Heart left ventricle (tissue), 16 donors: ENCODE measurements around the gene DMWD. TPM values are rescaled to one million over a fixed set of nuclear protein-coding genes. Genes with fewer than 3 reads are reported as not detected.

Experiments used
- ATAC-seq, 4 donors: fragments of 200-7000 bp; cut with Tn5 transposase; one replicate each; pipeline ENCODE4 v1.9.1; 2020 to 2022; ENCODE audit warnings: moderate library complexity in 4 of 4, mild to moderate bottlenecking in 3 of 4, moderate number of reproducible peaks in 1 of 4
- DNase-seq, 5 donors: peaks; one replicate each; pipeline ENCODE4 v3.0.0-alpha.2; 2020
- H3K27ac ChIP-seq, 12 donors: fragments of 200-600 bp; sonication (generic) in 4 of 12; one replicate each; pipeline versions ENCODE4 v1.5.0 to v1.8.0; 2016 to 2022; ENCODE audit warnings: mild to moderate bottlenecking in 2 of 12
- H3K27me3 ChIP-seq, 9 donors: fragments of 200-600 bp; sonication (generic) in 2 of 9; one replicate each; pipeline versions ENCODE4 v1.5.1 to v1.8.0; 2016 to 2022; ENCODE audit warnings: mild to moderate bottlenecking in 3 of 9
- H3K36me3 ChIP-seq, 9 donors: fragments of 200-600 bp; sonication (generic) in 2 of 9; one replicate each; pipeline versions ENCODE4 v1.5.0 to v1.8.0; 2018 to 2022; ENCODE audit warnings: mild to moderate bottlenecking in 2 of 9
- H3K4me1 ChIP-seq, 12 donors: fragments of 200-600 bp; sonication (generic) in 4 of 12; one replicate each; pipeline versions ENCODE4 v1.5.0 to v1.8.0; 2016 to 2022; ENCODE audit warnings: mild to moderate bottlenecking in 3 of 12
- H3K4me3 ChIP-seq, 12 donors: fragments of 200-600 bp; sonication (generic) in 4 of 12; one replicate each; pipeline versions ENCODE4 v1.5.0 to v1.8.0; 2017 to 2022; ENCODE audit warnings: mild to moderate bottlenecking in 9 of 12, moderate library complexity in 4 of 12
- H3K9me3 ChIP-seq, 12 donors: fragments of 200-600 bp; sonication (generic) in 4 of 12; one replicate each; pipeline versions ENCODE4 v1.5.0 to v1.8.0; 2016 to 2022; ENCODE audit warnings: mild to moderate bottlenecking in 1 of 12
- CTCF ChIP-seq, 12 donors: fragments of 200-600 bp; sonication (generic) in 4 of 12; IDR thresholded peaks; one replicate each; pipeline versions ENCODE4 v1.5.0 to v1.8.0; 2018 to 2022; ENCODE audit warnings: antibody characterized with exemption in 12 of 12, mild to moderate bottlenecking in 5 of 12
- POLR2A ChIP-seq, 2 donors: fragments of 450-650 bp; IDR thresholded peaks; one replicate each; pipeline ENCODE4 v1.6.1; 2017; ENCODE audit warnings: antibody characterized with exemption in 2 of 2, mild to moderate bottlenecking in 2 of 2, moderate library complexity in 2 of 2
- WGBS, 4 donors: extraction: QIAGEN DNeasy Blood & Tissue Kit in 2 of 4; methylation state at CpG; one replicate each; pipeline versions ENCODE4 v1.1.5 to v1.1.7; 2013 to 2018; 5-methylcytosine and 5-hydroxymethylcytosine counted together
- intact Hi-C, 10 donors: fragments of 100-400 bp; cut with DNase I; formaldehyde crosslinking; loops; one replicate each; pipeline versions ENCODE4 v1.11.1 to v1.14.2; 2022
- polyA plus RNA-seq, 2 donors: library from polyadenylated mRNA; stranded (reverse); fragments of 200-250 nt; gene quantifications; one replicate each; pipeline ENCODE4 v1.2.3, GENCODE V29; 2013
- total RNA-seq, 9 donors: library from RNA; depleted of rRNA in 2 of 9; stranded (reverse); fragments of >200 nt in 2 of 9; fragmentation: NEBNext Ultra II Directional in 3 of 9; extraction: Animal tissue kit (Norgen Biotek cat#: 25700) in 3 of 9; gene quantifications; one replicate each; pipeline versions ENCODE4 v1.1.0 to v1.2.4, GENCODE V29; 2016 to 2023
- donor health status: ischemic (EF 13 %, LVEDD 7.1; RV severe dilation, severe dysfunction).
- donor health status: healthy with polysubstance abuse.
- donor health status: DM: no; HTN: yes; CAD: no.
- donor health status: DM: no; HTN: no; CAD: no.
- donor health status: ischemic (EF 25% LVEDD 6.9; RV normal size, moderate dysfunction).
- donor health status: ischemic (EF 25% LVEDD 5.7; RV mildly dilated, moderate dysfunction).
- donor health status: healthy.
- donor health status: DM: yes; HTN: yes; CAD: no.
- donor health status: ischemic (EF 35%, LVEDD 5.7; RV mildly dilated, moderate dysfunction).
- donor health status: nonischemic (EF 11% LVEDD 7.7; RV severe dilation, severe dysfunction).
- donor health status: DM: yes; HTN: yes; CAD: no.
- donor health status: PGD.
- donor health status: ischemic (EF 29% LVEDD 5.4; RV normal size, mild dysfunction).
- donor health status: nonischemic (EF 23%, LVEDD 6.1; RV moderate dilation, normal function).

The DMWD gene
- total and polyA plus RNA-seq, 11 donors: 41.8 to 109 (median 67.3) TPM

DNA sequence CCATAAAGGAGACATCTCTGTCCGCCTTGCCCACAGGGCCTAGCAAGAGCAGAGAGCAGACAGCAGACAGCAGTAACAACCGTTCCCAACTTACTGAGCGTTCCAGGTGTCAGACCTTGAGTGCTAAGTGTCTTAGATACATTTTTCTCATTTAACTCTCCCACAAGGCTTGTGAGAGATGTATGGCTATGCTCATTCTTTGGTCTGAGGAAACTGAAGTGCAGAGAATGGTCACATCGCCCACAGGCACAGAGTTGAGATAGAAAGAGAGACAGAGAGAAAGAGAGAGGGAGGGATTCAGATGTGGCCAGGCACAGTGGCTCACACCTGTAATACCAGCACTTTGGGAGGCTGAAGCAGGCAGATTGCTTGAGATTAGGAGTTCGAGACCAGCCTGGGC is 45.1 kb downstream of the DMWD start:
- H3K36me3 ChIP-seq: no peaks in the 10 kb centered on the region
- H3K27me3 ChIP-seq: peaks cover 0 to 13% (median 0%) of the 10 kb centered on the region in 9 donors
- no peak overlapping the region for H3K4me3 ChIP-seq
- H3K9me3 ChIP-seq: no peaks in the 10 kb centered on the region
- DNase-seq (no peak), ATAC-seq (no peak)
- 85 to 90% (median 88%) methylated on average over 5 of the region's 5 CpGs for WGBS, 4 donors
- H3K4me1 ChIP-seq: no peaks in the 10 kb centered on the region
- intact Hi-C loops: no loop called here
- H3K27ac ChIP-seq: no peak overlapping the region
- TF ChIP-seq CTCF (IDR thresholded peaks at IDR 0.05) (no peak), POLR2A (IDR thresholded peaks at IDR 0.05) (no peak)

DNA sequence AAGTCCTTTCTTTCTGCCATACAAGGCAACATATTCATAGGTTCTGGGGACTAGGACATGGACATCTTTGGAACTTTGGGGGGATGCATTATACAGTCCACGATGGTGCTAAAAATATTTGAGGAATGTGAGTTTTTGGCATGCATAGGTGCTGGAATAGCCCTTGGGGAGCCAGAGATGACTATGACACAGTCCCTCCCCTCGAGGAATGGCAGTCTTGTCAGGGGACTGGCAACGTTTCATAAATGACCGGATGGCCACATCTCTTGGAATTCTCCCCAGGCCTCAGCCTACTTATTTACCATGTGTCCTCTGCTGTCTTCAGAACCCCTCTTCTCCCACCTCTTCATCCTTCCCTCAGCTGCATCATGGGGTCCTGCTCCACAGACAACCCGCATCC is 45.8 kb downstream of the DMWD start:
- intact Hi-C loops: no loop called here
- DNase-seq (no peak), ATAC-seq (no peak)
- Histone ChIP-seq H3K36me3 (no peaks in the 10 kb centered on the region), H3K4me3 (no peak overlapping the region), H3K9me3 (no peaks in the 10 kb centered on the region), H3K4me1 (no peaks in the 10 kb centered on the region), H3K27me3 (peaks cover 0 to 13% (median 0%) of the 10 kb centered on the region in 9 donors), H3K27ac (no peak overlapping the region)
- 56 to 68% (median 65%) methylated on average over 5 of the region's 5 CpGs for WGBS, 4 donors
- no peak for TF ChIP-seq POLR2A (IDR thresholded peaks at IDR 0.05)
- no peak for TF ChIP-seq CTCF (IDR thresholded peaks at IDR 0.05)

DNA sequence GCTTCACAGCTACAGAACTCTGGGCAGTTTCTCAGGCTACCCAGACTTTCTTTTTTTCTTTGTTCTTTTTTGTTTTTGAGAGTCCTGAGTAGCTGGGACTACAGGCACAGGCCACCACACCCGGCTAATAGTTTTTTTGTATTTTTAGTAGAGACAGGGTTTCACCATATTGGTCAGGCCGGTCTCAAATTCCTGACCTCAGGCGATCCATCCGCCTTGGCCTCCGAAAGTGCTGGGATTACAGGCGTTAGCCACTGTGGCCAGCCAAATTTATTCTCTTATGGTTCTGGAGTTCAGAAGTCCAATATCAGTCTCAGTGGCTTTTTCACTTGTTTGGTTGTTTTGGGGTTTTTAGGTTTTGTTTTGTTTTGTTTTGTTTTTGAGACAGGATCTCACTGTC is 47.0 kb downstream of the DMWD start:
- no peak for TF ChIP-seq POLR2A (IDR thresholded peaks at IDR 0.05)
- TF ChIP-seq CTCF (IDR thresholded peaks at IDR 0.05): no peak
- Histone ChIP-seq H3K9me3 (no peaks in the 10 kb centered on the region), H3K4me1 (no peaks in the 10 kb centered on the region), H3K27me3 (peaks cover 0 to 13% (median 0%) of the 10 kb centered on the region in 9 donors), H3K36me3 (no peaks in the 10 kb centered on the region), H3K4me3 (no peak overlapping the region), H3K27ac (no peak overlapping the region)
- WGBS, 4 donors: 88 to 94% (median 92%) methylated on average over 6 of the region's 6 CpGs
- DNase-seq (no peak), ATAC-seq (no peak)
- intact Hi-C loops: no loop called here

GRCh38 chr19:45742969-45743368 is 49.7 kb downstream of the DMWD start:
- intact Hi-C loops: no loop called here
- 77 to 89% (median 80%) methylated on average over 4 of the region's 4 CpGs for WGBS, 4 donors
- no peak for ATAC-seq
- H3K4me3 ChIP-seq: no peak overlapping the region
- no peak for DNase-seq
- no peak overlapping the region for H3K27ac ChIP-seq
- H3K36me3 ChIP-seq: no peaks in the 10 kb centered on the region
- H3K4me1 ChIP-seq: peaks cover 0 to 8% (median 0%) of the 10 kb centered on the region in 12 donors
- no peaks in the 10 kb centered on the region for H3K9me3 ChIP-seq
- peaks cover 0 to 13% (median 0%) of the 10 kb centered on the region in 9 donors for H3K27me3 ChIP-seq
- no peak for TF ChIP-seq POLR2A (IDR thresholded peaks at IDR 0.05)
- TF ChIP-seq CTCF (IDR thresholded peaks at IDR 0.05): no peak
